Measurements from ENCODE around the gene LGI4.
"Not testable (repeated sequence)": the region's sequence is repeated elsewhere in the genome, so short reads cannot be mapped to it uniquely, and the experiment has no call there.

LGI4 gene

GRCh38 chr19:35141837-35142605, 7.2 kb upstream of the LGI4 start:
- no peak for DNase-seq

- peak; percentile 10 for DNase-seq
Measured at GRCh38 chr19:35140962-35141836, 6.3 kb upstream of the LGI4 start.

GRCh38 chr19:35140207-35140961, 5.5 kb upstream of the LGI4 start:
- DNase-seq = no peak

- no peak for DNase-seq
Measured at GRCh38 chr19:35138305-35138892, 3.5 kb upstream of the LGI4 start, which contains the start of gene FXYD1. Gene FXYD1 (plus strand): TSS chr19:35138824. CDS start chr19:35140080, 1,256 bp downstream.

GRCh38 chr19:35136977-35137702, 2.3 kb upstream of the LGI4 start:
- DNase-seq = no peak

GRCh38 chr19:35136231-35136630, 1.4 kb upstream of the LGI4 start:
- no peak for DNase-seq

- DNase-seq = no peak
Measured at GRCh38 chr19:35135389-35135909, 590 bp upstream of the LGI4 start.

GRCh38 chr19:35133826-35134225, 1.0 kb downstream of the LGI4 start:
- DNase-seq = no peak

GRCh38 chr19:35132254-35132653, 2.6 kb downstream of the LGI4 start:
- no peak for DNase-seq

- DNase-seq = no peak
Measured at GRCh38 chr19:35130761-35131720, 3.8 kb downstream of the LGI4 start.

- not testable (repeated sequence) for DNase-seq
Measured at GRCh38 chr19:35129724-35130274, 5.1 kb downstream of the LGI4 start.

- no peak for DNase-seq
Measured at GRCh38 chr19:35128398-35129057, 6.3 kb downstream of the LGI4 start.

- DNase-seq = no peak
Measured at GRCh38 chr19:35127871-35128270, 7.0 kb downstream of the LGI4 start.

GRCh38 chr19:35126624-35126959, 8.3 kb downstream of the LGI4 start:
- DNase-seq = no peak

GRCh38 chr19:35125749-35126623, 8.9 kb downstream of the LGI4 start:
- no peak for DNase-seq

- DNase-seq = no peak
Measured at GRCh38 chr19:35125270-35125717, 9.6 kb downstream of the LGI4 start.

- DNase-seq = no peak
Measured at GRCh38 chr19:35124098-35125060, 10.5 kb downstream of the LGI4 start.

All from KG1 (cell line).